SJCRH30 (cell line): Measurements from ENCODE around the gene ATP6V1G2. TPM values are rescaled to one million over a fixed set of nuclear protein-coding genes. Genes with fewer than 3 reads are reported as not detected.

Experiments used
- DNase-seq, 2 experiments: peaks; one replicate each; pipeline ENCODE4 v3.0.0-alpha.2; 2015 to 2020
- H3K27ac ChIP-seq: fragments of 250-450 bp; sonication (Bioruptor Pico); 2 replicates; pipeline ENCODE4 v1.5.1; 2020; ENCODE audit warnings: mild to moderate bottlenecking, moderate library complexity
- H3K27me3 ChIP-seq: fragments of 250-450 bp; sonication (Bioruptor Pico); 2 replicates; pipeline ENCODE4 v1.5.1; 2020; ENCODE audit warnings: mild to moderate bottlenecking, moderate library complexity
- H3K36me3 ChIP-seq: fragments of 250-450 bp; sonication (Bioruptor Pico); 2 replicates; pipeline ENCODE4 v1.5.1; 2020; ENCODE audit warnings: mild to moderate bottlenecking, moderate library complexity
- H3K4me1 ChIP-seq: fragments of 250-450 bp; sonication (Bioruptor Pico); 2 replicates; pipeline ENCODE4 v1.5.1; 2020; ENCODE audit warnings: mild to moderate bottlenecking, moderate library complexity
- H3K4me3 ChIP-seq: fragments of 250-450 bp; sonication (Bioruptor Pico); 2 replicates; pipeline ENCODE4 v1.5.1; 2020; ENCODE audit warnings: mild to moderate bottlenecking, moderate library complexity
- H3K9me3 ChIP-seq: fragments of 250-450 bp; sonication (Bioruptor Pico); replicated peaks from 2 replicates; pipeline ENCODE4 v1.5.1; 2020; ENCODE audit warnings: mild to moderate bottlenecking, moderate library complexity
- total RNA-seq: library from RNA; depleted of rRNA; stranded (reverse); fragments of >200 nt; shearing (Covaris generic); gene quantifications from 2 replicates; pipeline ENCODE4 v1.2.3, GENCODE V29; 2014

The ATP6V1G2 gene
- total RNA-seq, 1 experiment from 2014 or later, result 0.91 TPM

GRCh38 chr6:31546958-31547726 lies 734 bp upstream of the ATP6V1G2 start, which contains the start of gene NFKBIL1:
NFKBIL1 (plus strand) TSS chr6:31547608; CDS start chr6:31547695, 87 bp downstream.
- peak within 1 kb of the TSS; percentile 59 for H3K4me3 ChIP-seq
- no peaks in the 10 kb centered on the region for H3K27me3 ChIP-seq
- H3K36me3 ChIP-seq, result no peaks in the 10 kb centered on the region
- H3K4me1 ChIP-seq, result peaks cover 21% of the 10 kb centered on the region
- H3K27ac ChIP-seq, result peak within 1 kb of the TSS; percentile 27; the same call in 1 of the 2 replicates
- H3K9me3 ChIP-seq, result no peaks in the 10 kb centered on the region
- DNase-seq, result peak; percentile 96 to 97

GRCh38 chr6:31545291-31545690 lies 1.1 kb downstream of the ATP6V1G2 start:
- peaks cover 21% of the 10 kb centered on the region for H3K4me1 ChIP-seq
- H3K4me3 ChIP-seq, result no peak overlapping the region

GRCh38 chr6:31544676-31545075 lies 1.7 kb downstream of the ATP6V1G2 start:
- Histone ChIP-seq H3K4me3 (no peak overlapping the region), H3K27ac (peak overlapping the region; percentile 16), H3K4me1 (peaks cover 21% of the 10 kb centered on the region), H3K9me3 (no peaks in the 10 kb centered on the region), H3K36me3 (peaks cover 16% of the 10 kb centered on the region), H3K27me3 (no peaks in the 10 kb centered on the region)
- peak in 1 of 2 experiments; percentile 72 for DNase-seq

More at GRCh38 chr6:31545291-31545690, 1.1 kb downstream of the ATP6V1G2 start:
- H3K9me3 ChIP-seq, result no peaks in the 10 kb centered on the region
- DNase-seq, result peak in 1 of 2 experiments; percentile 40
- peaks cover 9% of the 10 kb centered on the region for H3K36me3 ChIP-seq
- no peaks in the 10 kb centered on the region for H3K27me3 ChIP-seq
- H3K27ac ChIP-seq, result peak overlapping the region; percentile 16

- no peak for DNase-seq
- Histone ChIP-seq H3K4me3 (no peak overlapping the region), H3K4me1 (peaks cover 31% of the 10 kb centered on the region), H3K27ac (no peak overlapping the region), H3K36me3 (peaks cover 26% of the 10 kb centered on the region), H3K9me3 (no peaks in the 10 kb centered on the region), H3K27me3 (no peaks in the 10 kb centered on the region)
Measured at GRCh38 chr6:31543639-31544038, 2.8 kb downstream of the ATP6V1G2 start.

- DNase-seq, result peak; percentile 96 to 98
- peaks cover 41% of the 10 kb centered on the region for H3K4me1 ChIP-seq
- no peaks in the 10 kb centered on the region for H3K27me3 ChIP-seq
- peak within 1 kb of the TSS; percentile 82 for H3K4me3 ChIP-seq
- H3K9me3 ChIP-seq, result no peaks in the 10 kb centered on the region
- peaks cover 43% of the 10 kb centered on the region for H3K36me3 ChIP-seq
- H3K27ac ChIP-seq, result peak within 1 kb of the TSS; percentile 98
Measured at GRCh38 chr6:31541658-31542521, 4.5 kb downstream of the ATP6V1G2 start, which contains the start of gene DDX39B. DDX39B (minus strand) TSS chr6:31542003; CDS start chr6:31540532, 1,471 bp downstream.

- H3K27ac ChIP-seq, result peak overlapping the region; percentile 98
- H3K27me3 ChIP-seq, result no peaks in the 10 kb centered on the region
- H3K4me1 ChIP-seq, result peaks cover 44% of the 10 kb centered on the region
- peak; percentile 34 to 52 for DNase-seq
- no peaks in the 10 kb centered on the region for H3K9me3 ChIP-seq
- peak overlapping the region; percentile 82 for H3K4me3 ChIP-seq
- H3K36me3 ChIP-seq, result peaks cover 51% of the 10 kb centered on the region
Measured at GRCh38 chr6:31541059-31541657, 5.2 kb downstream of the ATP6V1G2 start.

- Histone ChIP-seq H3K4me3 (peak overlapping the region; percentile 82), H3K9me3 (no peaks in the 10 kb centered on the region), H3K36me3 (peaks cover 56% of the 10 kb centered on the region), H3K27ac (peak overlapping the region; percentile 98), H3K4me1 (peaks cover 44% of the 10 kb centered on the region), H3K27me3 (no peaks in the 10 kb centered on the region)
- no peak for DNase-seq
Measured at GRCh38 chr6:31540640-31541039, 5.8 kb downstream of the ATP6V1G2 start.

GRCh38 chr6:31538805-31539400 lies 7.5 kb downstream of the ATP6V1G2 start:
- Histone ChIP-seq H3K9me3 (no peaks in the 10 kb centered on the region), H3K4me3 (0 out of 2 replicates have a peak overlapping the region, but pooled peaks have one; percentile 5), H3K36me3 (peaks cover 73% of the 10 kb centered on the region), H3K27ac (no peak overlapping the region), H3K27me3 (no peaks in the 10 kb centered on the region), H3K4me1 (peaks cover 31% of the 10 kb centered on the region)
- no peak for DNase-seq

- Histone ChIP-seq H3K27me3 (no peaks in the 10 kb centered on the region), H3K36me3 (peaks cover 99% of the 10 kb centered on the region), H3K4me3 (no peak overlapping the region), H3K4me1 (peaks cover 28% of the 10 kb centered on the region), H3K27ac (no peak overlapping the region), H3K9me3 (no peaks in the 10 kb centered on the region)
- no peak for DNase-seq
Measured at GRCh38 chr6:31535538-31536324, 10.7 kb downstream of the ATP6V1G2 start.

- H3K4me3 ChIP-seq, result no peak overlapping the region
- H3K27me3 ChIP-seq, result no peaks in the 10 kb centered on the region
- H3K27ac ChIP-seq, result no peak overlapping the region
- peaks cover 28% of the 10 kb centered on the region for H3K4me1 ChIP-seq
- DNase-seq, result no peak
- no peaks in the 10 kb centered on the region for H3K9me3 ChIP-seq
- peaks cover 95% of the 10 kb centered on the region for H3K36me3 ChIP-seq
Measured at GRCh38 chr6:31534521-31535040, 11.8 kb downstream of the ATP6V1G2 start.

GRCh38 chr6:31534011-31534410 lies 12.4 kb downstream of the ATP6V1G2 start:
- Histone ChIP-seq H3K27ac (no peak overlapping the region), H3K9me3 (no peaks in the 10 kb centered on the region), H3K27me3 (no peaks in the 10 kb centered on the region), H3K4me1 (peaks cover 22% of the 10 kb centered on the region), H3K36me3 (peaks cover 91% of the 10 kb centered on the region), H3K4me3 (no peak overlapping the region)
- no peak for DNase-seq

- peaks cover 85% of the 10 kb centered on the region for H3K36me3 ChIP-seq
- DNase-seq, result no peak
Measured at GRCh38 chr6:31533455-31533841, 13.0 kb downstream of the ATP6V1G2 start.

GRCh38 chr6:31532644-31533454 lies 13.6 kb downstream of the ATP6V1G2 start:
- H3K9me3 ChIP-seq, result no peaks in the 10 kb centered on the region
- H3K36me3 ChIP-seq, result peaks cover 79% of the 10 kb centered on the region
- no peaks in the 10 kb centered on the region for H3K27me3 ChIP-seq
- H3K4me3 ChIP-seq, result no peak overlapping the region
- no peak overlapping the region for H3K27ac ChIP-seq
- H3K4me1 ChIP-seq, result peaks cover 11% of the 10 kb centered on the region
- no peak for DNase-seq

More at GRCh38 chr6:31533455-31533841, 13.0 kb downstream of the ATP6V1G2 start:
- Histone ChIP-seq H3K4me1 (peaks cover 17% of the 10 kb centered on the region), H3K27ac (no peak overlapping the region), H3K9me3 (no peaks in the 10 kb centered on the region), H3K4me3 (no peak overlapping the region), H3K27me3 (no peaks in the 10 kb centered on the region)
